GM10266 (cell line): Measurements from ENCODE around the gene OR6K3.
"Not testable (repeated sequence)": the region's sequence is repeated elsewhere in the genome, so short reads cannot be mapped to it uniquely, and the experiment has no call there.

ENCODE experiments used
- DNase-seq: peaks from one replicate; pipeline ENCODE4 v3.0.0; 2012; ENCODE audit errors: extremely low spot score
- CTCF ChIP-seq: IDR thresholded peaks from 2 replicates; pipeline ENCODE4 v1.5.1; 2012; ENCODE audit warnings: mild to moderate bottlenecking, low read depth; ENCODE audit not compliant: control insufficient read depth, insufficient read depth; ENCODE audit errors: missing control alignments

The OR6K3 gene

DNA sequence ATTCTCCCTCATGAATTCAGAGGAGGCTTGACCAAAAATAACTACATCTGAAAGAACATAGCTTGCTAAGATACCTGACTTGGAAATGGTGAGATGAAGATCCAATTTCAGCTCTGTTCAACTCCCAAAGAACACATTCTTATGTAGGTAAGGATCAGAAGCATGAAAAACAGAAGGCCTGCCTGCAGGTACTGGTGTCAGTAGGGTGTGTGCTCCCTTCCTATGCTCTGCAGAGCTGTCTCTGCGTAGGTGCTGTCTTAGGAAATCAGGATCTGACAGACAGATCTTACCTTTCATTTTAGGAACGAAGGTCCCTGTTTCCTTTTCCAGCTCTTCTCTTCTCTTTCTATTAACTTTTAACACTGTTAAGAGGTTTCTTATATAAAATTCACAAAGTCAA lies 14.4 kb downstream of the OR6K3 start:
- DNase-seq: no peak
- TF ChIP-seq CTCF: no peak

- no peak for DNase-seq
- no peak for TF ChIP-seq CTCF
These were observed 20.0 kb downstream of the OR6K3 start, which contains the start of gene OR6K2 for GRCh38 chr1:158700552-158700951. Gene OR6K2, minus strand, starts transcription at chr1:158700652. Its CDS starts 0 bp downstream, at chr1:158700652.

DNA sequence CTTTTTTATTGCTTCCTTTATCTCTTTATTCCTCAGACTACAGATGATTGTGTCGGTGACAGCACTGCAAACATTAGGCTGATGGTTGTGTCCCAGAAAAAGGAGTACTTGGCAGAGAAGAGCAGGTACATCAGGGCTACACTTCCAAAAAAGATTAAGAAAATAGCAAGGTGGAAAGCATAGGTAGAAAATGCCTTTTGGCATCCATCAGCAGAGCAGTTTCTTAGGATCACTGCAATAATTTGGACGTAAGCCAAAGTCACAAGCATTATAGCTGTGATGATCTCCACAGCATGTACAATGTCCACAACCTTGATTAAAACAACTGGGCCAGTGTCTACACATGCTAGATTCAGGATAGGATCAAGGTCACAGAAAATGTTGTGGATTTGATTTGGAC lies 25.9 kb downstream of the OR6K3 start:
- DNase-seq: no peak
- no peak for TF ChIP-seq CTCF

DNA sequence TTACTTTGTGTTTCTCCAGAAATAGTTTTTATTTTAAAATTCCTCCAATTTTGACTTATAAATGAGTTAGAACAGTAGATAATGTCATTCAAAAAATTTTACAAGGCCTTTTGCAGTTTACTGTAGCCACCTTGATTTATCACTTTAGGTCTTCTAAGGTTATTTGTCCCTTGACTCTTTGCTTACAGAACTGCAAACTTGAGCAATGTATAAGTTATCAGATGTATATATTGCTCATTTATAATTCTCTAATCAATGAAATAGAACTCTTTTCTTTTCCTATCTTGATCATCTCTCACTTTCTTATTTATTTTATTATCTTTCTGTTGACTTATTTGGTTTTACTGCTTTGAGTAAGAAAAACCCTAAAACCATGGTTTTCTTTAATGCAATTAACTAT lies 28.2 kb downstream of the OR6K3 start:
- no peak for DNase-seq
- no peak for TF ChIP-seq CTCF

DNA sequence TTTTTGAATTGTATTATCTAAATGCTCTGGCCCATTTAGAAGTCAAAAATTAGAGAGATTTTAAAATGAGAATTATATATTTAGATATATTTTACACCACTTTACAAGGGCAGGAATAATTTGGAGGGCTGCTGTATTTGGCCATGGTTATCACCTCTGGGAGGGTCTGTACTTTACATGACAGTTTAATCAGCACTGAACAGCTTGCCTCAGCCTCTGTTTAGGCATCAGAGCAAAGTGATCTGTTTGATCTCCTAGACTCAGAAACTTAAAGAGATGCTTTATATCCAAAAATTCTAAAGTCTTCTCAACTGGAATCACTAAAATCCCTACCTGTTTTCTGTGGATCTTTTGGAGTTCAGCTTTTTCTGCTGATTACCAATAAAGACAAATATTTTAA lies 28.6 kb downstream of the OR6K3 start:
- no peak for TF ChIP-seq CTCF

DNA sequence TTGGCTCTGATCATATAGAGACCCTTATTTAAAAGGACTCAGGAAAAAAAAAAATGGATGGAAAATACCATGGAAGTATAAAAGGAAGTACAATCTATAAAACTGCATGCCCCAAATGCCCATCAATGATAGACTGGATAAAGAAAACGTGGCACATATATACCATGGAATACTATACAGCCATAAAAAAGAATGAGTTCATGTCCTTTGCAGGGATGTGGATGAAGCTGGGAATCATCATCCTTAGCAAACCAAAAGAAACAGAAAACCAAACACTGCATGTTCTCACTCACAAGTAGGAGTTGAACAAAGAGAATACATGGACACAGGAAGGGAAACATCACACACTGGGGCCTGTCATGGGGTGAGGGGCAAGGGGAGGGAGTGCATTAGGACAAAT lies 29.4 kb downstream of the OR6K3 start:
- not testable (repeated sequence) for DNase-seq

More for the DNA sequence above, 28.6 kb downstream of the OR6K3 start:
- DNase-seq: no peak

- DNase-seq: no peak
These were observed 30.6 kb downstream of the OR6K3 start for GRCh38 chr1:158689875-158690274.

GRCh38 chr1:158689110-158689509 lies 31.4 kb downstream of the OR6K3 start:
- TF ChIP-seq CTCF: no peak
- no peak for DNase-seq

More at GRCh38 chr1:158689875-158690274, 30.6 kb downstream of the OR6K3 start:
- TF ChIP-seq CTCF: no peak

- not testable (repeated sequence) for DNase-seq
These were observed 32.2 kb downstream of the OR6K3 start for GRCh38 chr1:158688343-158688742.
